H1 (cell line): ENCODE data around the gene ANAPC10. TPM values are rescaled to one million over a fixed set of nuclear protein-coding genes. Genes with fewer than 3 reads are reported as not detected.
A peak's percentile ranks its signal among the peaks of the same experiment; 100 is the strongest.

ENCODE experiments used
- CTCF ChIA-PET: fragments of 300-600 bp; sonication (Branson Sonifier 250); formaldehyde crosslinking; loops from one replicate; lab custom pipeline; 2021; ENCODE audit not compliant: partially characterized antibody; lab: Charles Lee
- POLR2A ChIA-PET: fragments of 300-600 bp; sonication (Branson Sonifier 250); formaldehyde crosslinking; loops from one replicate; lab custom pipeline; 2021; ENCODE audit warnings: inconsistent platforms; ENCODE audit not compliant: partially characterized antibody; lab: Charles Lee
- DNase-seq, 2 experiments: peaks; one replicate each; pipeline versions ENCODE4 v3.0.0 to v3.0.0-alpha.2; 2010 to 2022; ENCODE audit warnings: low spot score in 2 of 2, low read depth in 1 of 2, mixed read lengths in 1 of 2
- FAIRE-seq: peaks from 2 replicates; lab custom pipeline; 2011; peaks lifted over from hg19 to GRCh38; lab: Jason Lieb, UNC
- H2AFZ ChIP-seq: 2 replicates; pipeline ENCODE4 v1.8.1; 2012; ENCODE audit warnings: low read length, inconsistent platforms
- H2AK5ac ChIP-seq: 2 replicates; pipeline ENCODE4 v1.6.1; 2013; ENCODE audit warnings: low read depth, low read length
- H2BK120ac ChIP-seq: replicated peaks from 2 replicates; pipeline ENCODE3; 2013; ENCODE audit warnings: low read depth, low read length, inconsistent platforms
- H2BK12ac ChIP-seq: 2 replicates; pipeline ENCODE4 v1.6.1; 2013; ENCODE audit warnings: low read depth, low read length
- H2BK15ac ChIP-seq: 2 replicates; pipeline ENCODE4 v1.6.1; 2013; ENCODE audit warnings: low read length
- H2BK20ac ChIP-seq: 2 replicates; pipeline ENCODE4 v1.6.1; 2013; ENCODE audit warnings: low read length
- H2BK5ac ChIP-seq: 2 replicates; pipeline ENCODE4 v1.6.1; 2013; ENCODE audit warnings: low read depth, low read length
- H3K14ac ChIP-seq: 2 replicates; pipeline ENCODE4 v1.6.1; 2013; ENCODE audit warnings: inconsistent platforms; ENCODE audit not compliant: insufficient read length
- H3K18ac ChIP-seq: 2 replicates; pipeline ENCODE4 v1.6.1; 2013; ENCODE audit warnings: low read length; ENCODE audit errors: extremely low read depth
- H3K23ac ChIP-seq: 2 replicates; pipeline ENCODE4 v1.6.1; 2013; ENCODE audit warnings: inconsistent platforms; ENCODE audit not compliant: insufficient read length
- H3K23me2 ChIP-seq: 2 replicates; pipeline ENCODE4 v1.6.1; 2013; ENCODE audit warnings: low read depth, low read length
- H3K27ac ChIP-seq: 2 replicates; pipeline ENCODE4 v1.6.1; 2011; ENCODE audit warnings: low read depth, low read length, inconsistent platforms
- H3K27me3 ChIP-seq, 4 experiments: replicated peaks in 1 of 4; 1 replicate in 1 of 4; 2 replicates in 3 of 4; pipeline versions ENCODE4 v1.6.1 to v1.8.1; 2011 to 2013; ENCODE audit warnings: low read length in 3 of 4, mild to moderate bottlenecking in 3 of 4, inconsistent platforms in 2 of 4, mixed read lengths in 2 of 4, moderate library complexity in 1 of 4; ENCODE audit not compliant: control insufficient read depth in 3 of 4, insufficient read depth in 3 of 4; ENCODE audit errors: extremely low read depth in 1 of 4
- H3K36me3 ChIP-seq, 4 experiments: 2 replicates each; pipeline versions ENCODE4 v1.6.1 to v1.8.1; 2011 to 2013; ENCODE audit warnings: mild to moderate bottlenecking in 4 of 4, low read length in 3 of 4, moderate library complexity in 2 of 4, control low read depth in 1 of 4, inconsistent platforms in 1 of 4; ENCODE audit not compliant: insufficient read depth in 4 of 4, control insufficient read depth in 2 of 4
- H3K4ac ChIP-seq: replicated peaks from 2 replicates; pipeline ENCODE3; 2013; ENCODE audit warnings: low read length, low read depth, mixed read lengths, inconsistent platforms; ENCODE audit not compliant: insufficient read length
- H3K4me1 ChIP-seq, 4 experiments: replicated peaks in 1 of 4; 1 replicate in 1 of 4; 2 replicates in 3 of 4; pipeline versions ENCODE4 v1.6.1 to v1.8.1; 2011 to 2013; ENCODE audit warnings: low read length in 3 of 4, inconsistent platforms in 2 of 4, mixed read lengths in 1 of 4; ENCODE audit not compliant: insufficient read depth in 4 of 4, control insufficient read depth in 3 of 4
- H3K4me2 ChIP-seq, 2 experiments: 2 replicates each; pipeline versions ENCODE4 v1.6.1 to v1.8.1; 2011 to 2013; ENCODE audit warnings: low read depth in 2 of 2, low read length in 2 of 2, control low read depth in 1 of 2, inconsistent platforms in 1 of 2, mild to moderate bottlenecking in 1 of 2; ENCODE audit not compliant: insufficient read depth in 1 of 2
- H3K4me3 ChIP-seq, 4 experiments: fragments of 200-600, 300-600 bp in 1 of 4; sonication (generic), shearing (Covaris generic), sonication (Bioruptor Twin) in 1 of 4; 2 replicates each; pipeline versions ENCODE4 v1.5.1 to v1.8.1; 2011 to 2016; ENCODE audit warnings: low read length in 4 of 4, low read depth in 3 of 4, control low read depth in 2 of 4, inconsistent platforms in 2 of 4, mild to moderate bottlenecking in 2 of 4, mixed read lengths in 1 of 4, moderate library complexity in 1 of 4; ENCODE audit not compliant: insufficient read depth in 2 of 4; ENCODE audit errors: extremely low read depth in 1 of 4
- H3K56ac ChIP-seq: replicated peaks from 2 replicates; pipeline ENCODE3; 2013; ENCODE audit warnings: low read depth, mild to moderate bottlenecking, mixed read lengths, low read length, inconsistent platforms; ENCODE audit not compliant: insufficient read length
- H3K79me1 ChIP-seq: 2 replicates; pipeline ENCODE4 v1.6.1; 2013; ENCODE audit warnings: low read depth, low read length, control low read depth
- H3K79me2 ChIP-seq, 2 experiments: 2 replicates each; pipeline versions ENCODE4 v1.6.1 to v1.8.1; 2012 to 2013; ENCODE audit warnings: low read length in 2 of 2, mild to moderate bottlenecking in 2 of 2, inconsistent platforms in 1 of 2; ENCODE audit not compliant: insufficient read depth in 2 of 2, control insufficient read depth in 1 of 2
- H3K9ac ChIP-seq, 4 experiments: replicated peaks in 1 of 4; 1 replicate in 1 of 4; 2 replicates in 3 of 4; pipeline versions ENCODE4 v1.6.1 to v1.8.1; 2011 to 2013; ENCODE audit warnings: low read depth in 3 of 4, low read length in 3 of 4, control low read depth in 2 of 4, mild to moderate bottlenecking in 2 of 4, moderate library complexity in 2 of 4, inconsistent platforms in 1 of 4; ENCODE audit errors: extremely low read depth in 1 of 4
- H3K9me3 ChIP-seq, 2 experiments: 2 replicates each; pipeline versions ENCODE4 v1.6.1 to v1.8.1; 2012 to 2013; ENCODE audit warnings: mild to moderate bottlenecking in 2 of 2, moderate library complexity in 2 of 2, control low read depth in 1 of 2, inconsistent platforms in 1 of 2, low read depth in 1 of 2, low read length in 1 of 2, mixed read lengths in 1 of 2; ENCODE audit not compliant: insufficient read depth in 2 of 2
- H4K20me1 ChIP-seq, 2 experiments: replicated peaks in 1 of 2; 2 replicates each; pipeline versions ENCODE3 to v1.8.1; 2011 to 2013; ENCODE audit warnings: inconsistent platforms in 2 of 2, low read length in 2 of 2, mild to moderate bottlenecking in 1 of 2; ENCODE audit not compliant: insufficient read depth in 2 of 2, control insufficient read depth in 1 of 2
- H4K5ac ChIP-seq: 2 replicates; pipeline ENCODE4 v1.6.1; 2013; ENCODE audit warnings: low read length, low read depth, mixed read lengths, inconsistent platforms; ENCODE audit not compliant: insufficient read length
- H4K8ac ChIP-seq: 2 replicates; pipeline ENCODE4 v1.8.0; 2013; ENCODE audit warnings: mild to moderate bottlenecking, moderate library complexity, low read length, inconsistent platforms; ENCODE audit not compliant: insufficient read depth; ENCODE audit errors: extremely low read depth
- H4K91ac ChIP-seq: replicated peaks from 2 replicates; pipeline ENCODE3; 2013; ENCODE audit warnings: low read length, mixed read lengths, inconsistent platforms; ENCODE audit not compliant: insufficient read length
- EP300 ChIP-seq, 2 experiments: IDR thresholded peaks; 1 replicate in 1 of 2; 2 replicates in 1 of 2; pipeline ENCODE4 v1.6.1; 2011 to 2012; ENCODE audit warnings: low read depth in 2 of 2, low read length in 2 of 2, mild to moderate bottlenecking in 2 of 2, borderline replicate concordance in 1 of 2, inconsistent platforms in 1 of 2, moderate library complexity in 1 of 2
- EZH2 ChIP-seq: fragments of 200-600 bp; sonication (generic); IDR thresholded peaks from 2 replicates; pipeline ENCODE4 v1.7.1; 2012; ENCODE audit warnings: low read depth, mild to moderate bottlenecking, moderate library complexity, low read length, inconsistent platforms; ENCODE audit not compliant: severe bottlenecking
- HDAC6 ChIP-seq: IDR thresholded peaks from one replicate; pipeline ENCODE4 v1.7.1; 2012; ENCODE audit warnings: low read depth, mild to moderate bottlenecking, inconsistent platforms, low read length, moderate library complexity
- KDM4A ChIP-seq: IDR thresholded peaks from one replicate; pipeline ENCODE4 v1.7.1; 2012; ENCODE audit warnings: low read depth, mild to moderate bottlenecking, moderate library complexity, low read length, inconsistent platforms; ENCODE audit not compliant: severe bottlenecking
- POLR2A ChIP-seq, 2 experiments: IDR thresholded peaks; 1 replicate in 1 of 2; 2 replicates in 1 of 2; pipeline ENCODE4 v1.6.1; 2011; ENCODE audit warnings: low read depth in 2 of 2, low read length in 2 of 2, mild to moderate bottlenecking in 2 of 2; ENCODE audit errors: control extremely low read depth in 1 of 2
- RAD21 ChIP-seq, 2 experiments: IDR thresholded peaks in 1 of 2; conservative IDR thresholded peaks in 1 of 2; 2 replicates each; pipeline ENCODE4 v1.6.1; 2011; ENCODE audit warnings: low read depth in 2 of 2, low read length in 2 of 2, improper control_type of control experiment in 1 of 2, inconsistent platforms in 1 of 2, mild to moderate bottlenecking in 1 of 2, moderate library complexity in 1 of 2
- WGBS, 2 experiments: shearing (Covaris generic) in 1 of 2; methylation state at CpG; one replicate each; pipeline versions ENCODE4 v1.1.6 to v1.1.7; 2013 to 2015; ENCODE audit warnings: low lambda C conversion rate in 2 of 2, mixed read lengths in 2 of 2, inconsistent platforms in 1 of 2, low coverage in 1 of 2, missing lambda C conversion rate in 1 of 2; ENCODE audit not compliant: insufficient replicate concordance in 2 of 2, insufficient coverage in 1 of 2, insufficient read length in 1 of 2; ENCODE audit errors: extremely low coverage in 1 of 2, missing lambda C conversion rate in 1 of 2; 5-methylcytosine and 5-hydroxymethylcytosine counted together
- polyA plus RNA-seq, 7 experiments: library from polyadenylated mRNA; depleted of rRNA in 3 of 7; stranded (reverse) in 5 of 7; unstranded in 2 of 7; fragments of >200 nt in 5 of 7; fragments of 200-250 nt in 2 of 7; gene quantifications; 1 replicate in 5 of 7; 2 replicates in 1 of 7; 4 replicates in 1 of 7; pipeline versions ENCODE4 v1.2.1 to v1.2.3, GENCODE V29; 2011 to 2013; ENCODE audit warnings: missing spikeins in 2 of 7, mixed read lengths in 2 of 7
- total RNA-seq: library from RNA; stranded (reverse); fragmentation: NEBNext Ultra II Directional; extraction: Animal tissue kit (Norgen Biotek cat#: 25700); gene quantifications from 2 replicates; pipeline ENCODE4 v1.2.1, GENCODE V29; 2021
- TF ChIP-seq, protein P1 (sequence below): IDR thresholded peaks from 2 replicates; pipeline ENCODE4 v1.6.1; 2011; ENCODE audit warnings: low read length, improper control_type of control experiment
- TF ChIP-seq, protein P2 (sequence below): IDR thresholded peaks from 2 replicates; pipeline ENCODE4 v1.6.1; 2011; ENCODE audit warnings: low read depth, mild to moderate bottlenecking, low read length; ENCODE audit not compliant: insufficient read depth

The ANAPC10 gene
- total and polyA plus RNA-seq, 2 of the 8 experiments (the other 6 are each of a cell fraction or from before 2014, with no cell fraction given), result 17.6 to 23.3 TPM

DNA sequence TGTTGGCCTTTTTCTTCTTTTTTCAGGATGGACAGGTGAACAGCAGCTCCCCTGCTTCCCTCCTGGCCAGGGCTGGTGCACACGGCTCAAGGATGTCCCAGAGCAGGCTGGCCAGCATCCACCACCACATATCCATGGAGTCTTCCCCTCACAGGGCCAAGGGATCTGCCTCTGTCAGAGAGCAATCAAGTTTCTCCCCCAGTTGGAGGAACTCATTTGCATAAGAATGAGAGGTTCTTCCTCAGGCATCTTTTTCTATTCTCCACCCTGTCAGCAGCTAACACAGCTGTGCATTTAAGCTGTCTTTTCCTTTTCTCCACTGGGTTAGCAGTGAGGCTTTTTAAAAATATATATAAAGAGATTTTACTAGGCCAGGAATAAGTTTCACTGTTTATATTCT is 143.8 kb downstream of the ANAPC10 start:
- DNase-seq (no peak), FAIRE-seq (no peak)
- Histone ChIP-seq H2AK5ac (no peak overlapping the region), H3K14ac (no peak overlapping the region), H3K23me2 (no peaks in the 10 kb centered on the region), H2BK20ac (0 out of 2 replicates have a peak overlapping the region, but pooled peaks have one; percentile 55), H4K91ac (peak overlapping the region; percentile 90), H3K4ac (peak overlapping the region; percentile 46), H3K9me3 (peaks cover 8 to 10% of the 10 kb centered on the region in 2 experiments; a peak in 3 of 4 replicates), H3K36me3 (no peaks in the 10 kb centered on the region; a peak in 1 of 8 replicates), H2BK120ac (peak overlapping the region; percentile 13), H3K27me3 (no peaks in the 10 kb centered on the region), H2AFZ (0 out of 2 replicates have a peak overlapping the region, but pooled peaks have one; percentile 1), H3K18ac (no peak overlapping the region; the same call in 1 of the 2 replicates), H2BK12ac (no peak overlapping the region; the same call in 1 of the 2 replicates), H3K4me1 (no peaks in the 10 kb centered on the region), H3K79me2 (no peaks in the 10 kb centered on the region), H3K4me3 (no peak overlapping the region), H4K8ac (no peak overlapping the region; the same call in 1 of the 2 replicates), H4K20me1 (no peaks in the 10 kb centered on the region), H3K56ac (peak overlapping the region; percentile 10), H3K27ac (no peak overlapping the region), H3K4me2 (no peak overlapping the region; a peak in 1 of 4 replicates), H2BK5ac (peak overlapping the region; percentile 84; the same call in 1 of the 2 replicates), H2BK15ac (no peak overlapping the region), H4K5ac (no peak overlapping the region), H3K79me1 (no peaks in the 10 kb centered on the region), H3K23ac (no peak overlapping the region), H3K9ac (no peak overlapping the region)
- TF ChIP-seq POLR2A (IDR thresholded peaks at IDR 0.05; ENCODE audit: control extremely low read depth in 1 of 2, low read depth in 2 of 2, low read length in 2 of 2) (no peak), EP300 (IDR thresholded peaks at IDR 0.05; ENCODE audit: borderline replicate concordance in 1 of 2, low read depth in 2 of 2, low read length in 2 of 2) (no peak), EZH2 (no peak), KDM4A (no peak), RAD21 (IDR thresholded peaks at IDR 0.05 in 1 of 2, conservative IDR thresholded peaks at IDR 0.05 in 1 of 2; ENCODE audit: low read depth in 2 of 2, low read length in 2 of 2) (no peak), HDAC6 (no peak)
- TF ChIP-seq, protein P1, sequence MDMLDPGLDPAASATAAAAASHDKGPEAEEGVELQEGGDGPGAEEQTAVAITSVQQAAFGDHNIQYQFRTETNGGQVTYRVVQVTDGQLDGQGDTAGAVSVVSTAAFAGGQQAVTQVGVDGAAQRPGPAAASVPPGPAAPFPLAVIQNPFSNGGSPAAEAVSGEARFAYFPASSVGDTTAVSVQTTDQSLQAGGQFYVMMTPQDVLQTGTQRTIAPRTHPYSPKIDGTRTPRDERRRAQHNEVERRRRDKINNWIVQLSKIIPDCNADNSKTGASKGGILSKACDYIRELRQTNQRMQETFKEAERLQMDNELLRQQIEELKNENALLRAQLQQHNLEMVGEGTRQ, result no peak
- TF ChIP-seq, protein P2, sequence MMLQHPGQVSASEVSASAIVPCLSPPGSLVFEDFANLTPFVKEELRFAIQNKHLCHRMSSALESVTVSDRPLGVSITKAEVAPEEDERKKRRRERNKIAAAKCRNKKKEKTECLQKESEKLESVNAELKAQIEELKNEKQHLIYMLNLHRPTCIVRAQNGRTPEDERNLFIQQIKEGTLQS, result no peak
- POLR2A ChIA-PET, result no interaction called here
- WGBS, 2 experiments, result 79% methylated on average over 1 of the region's 1 CpG; no CpG with 5 or more reads in 1 of the 2 experiments
- CTCF ChIA-PET, result no interaction called here
